Caco-2 (cell line): ENCODE results near the gene HSD3B1. TPM values are rescaled to one million over a fixed set of nuclear protein-coding genes. Genes with fewer than 3 reads are reported as not detected.

Experiments used
- BruUV-seq: library from RNA; stranded (reverse); fragments of 400-500 nt; replicated peaks from 2 replicates; lab custom pipeline; 2021; lab: Mats Ljungman, UMichigan
- CTCF ChIA-PET: fragments of 300-600 bp; sonication (Branson Sonifier 250); formaldehyde crosslinking; loops from one replicate; lab custom pipeline; 2022; ENCODE audit warnings: antibody characterized with exemption; lab: Charles Lee
- POLR2A ChIA-PET: fragments of 300-600 bp; sonication (Branson Sonifier 250); formaldehyde crosslinking; loops from one replicate; lab custom pipeline; 2022; ENCODE audit warnings: antibody characterized with exemption; lab: Charles Lee
- DNase-seq, 2 experiments: peaks; one replicate each; pipeline versions ENCODE4 v3.0.0 to v3.0.0-alpha.2; 2020 to 2022
- H3K27me3 ChIP-seq: replicated peaks from 2 replicates; pipeline ENCODE4 v1.6.0; 2011; ENCODE audit warnings: low read length; ENCODE audit not compliant: control insufficient read depth, insufficient read depth
- H3K36me3 ChIP-seq: 2 replicates; pipeline ENCODE4 v1.5.1; 2011; ENCODE audit warnings: low read length; ENCODE audit not compliant: control insufficient read depth, insufficient read depth
- H3K4me1 ChIP-seq: fragments of 250-450 bp; sonication (Bioruptor Pico); 2 replicates; pipeline ENCODE4 v1.5.1; 2020; ENCODE audit warnings: mild to moderate bottlenecking
- H3K4me3 ChIP-seq: 2 replicates; pipeline ENCODE4 v1.5.1; 2011; ENCODE audit warnings: low read depth, mild to moderate bottlenecking, control low read depth, low read length
- H3K9me3 ChIP-seq: fragments of 250-450 bp; sonication (Bioruptor Pico); 2 replicates; pipeline ENCODE4 v1.5.1; 2020; ENCODE audit warnings: mild to moderate bottlenecking, moderate library complexity
- H3K27ac Mint-ChIP-seq: one replicate; pipeline ENCODE4 v1.8.0; 2022; ENCODE audit warnings: mixed read lengths; ENCODE audit not compliant: unreplicated experiment
- H3K27me3 Mint-ChIP-seq: one replicate; pipeline ENCODE4 v1.8.0; 2022; ENCODE audit warnings: mixed read lengths; ENCODE audit not compliant: insufficient read depth, unreplicated experiment
- H3K36me3 Mint-ChIP-seq: one replicate; pipeline ENCODE4 v1.8.0; 2022; ENCODE audit warnings: mild to moderate bottlenecking, mixed read lengths; ENCODE audit not compliant: insufficient read depth, unreplicated experiment
- H3K4me1 Mint-ChIP-seq: one replicate; pipeline ENCODE4 v1.8.0; 2022; ENCODE audit warnings: low read depth, mixed read lengths; ENCODE audit not compliant: unreplicated experiment
- H3K4me3 Mint-ChIP-seq: one replicate; pipeline ENCODE4 v1.8.0; 2022; ENCODE audit warnings: mild to moderate bottlenecking, moderate library complexity, mixed read lengths; ENCODE audit not compliant: unreplicated experiment
- H3K9me3 Mint-ChIP-seq: one replicate; pipeline ENCODE4 v1.8.0; 2022; ENCODE audit warnings: mixed read lengths; ENCODE audit not compliant: unreplicated experiment
- intact Hi-C: fragments of 100-400 bp; cut with micrococcal nuclease; formaldehyde crosslinking; loops from one replicate; pipeline ENCODE4 v1.10.0; 2022; ENCODE audit not compliant: unreplicated experiment
- total RNA-seq: library from RNA; stranded (reverse); gene quantifications from 2 replicates; pipeline ENCODE4 v1.2.3, GENCODE V29; 2022
- TF ChIP-seq, protein P1 (sequence below), 2 experiments: fragments of 200-600 bp in 1 of 2; IDR thresholded peaks; 1 replicate in 1 of 2; 2 replicates in 1 of 2; pipeline versions ENCODE4 v1.5.1 to v1.8.0; 2011 to 2022; ENCODE audit warnings: antibody characterized with exemption in 1 of 2, control low read depth in 1 of 2, inconsistent platforms in 1 of 2, low read depth in 1 of 2, low read length in 1 of 2, mild to moderate bottlenecking in 1 of 2, moderate library complexity in 1 of 2; ENCODE audit not compliant: insufficient read depth in 1 of 2, severe bottlenecking in 1 of 2, unreplicated experiment in 1 of 2

Gene HSD3B1
- total RNA-seq, 1 experiment from 2014 or later, result 38.0 TPM

DNA sequence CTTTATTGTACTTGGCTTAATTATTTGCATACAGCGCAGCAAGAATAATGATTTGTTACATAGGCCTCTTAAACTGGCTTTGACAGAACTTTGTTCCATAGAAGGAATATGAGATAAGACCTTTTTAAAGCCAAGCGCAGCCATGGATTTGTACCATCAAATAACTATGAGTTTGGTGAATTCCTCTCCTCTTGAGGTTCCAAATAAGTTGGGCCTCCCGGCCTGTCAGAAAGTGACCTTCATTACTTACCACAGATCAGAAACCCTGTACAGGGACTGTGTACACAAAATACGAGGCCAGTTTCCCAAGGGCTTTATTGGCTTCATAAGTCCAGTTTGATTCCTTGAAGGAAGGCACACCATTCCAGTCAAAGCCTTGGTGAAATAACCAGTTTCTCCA lies 21.8 kb upstream of the HSD3B1 start:
- H3K27ac Mint-ChIP-seq, result peak overlapping the region; percentile 99
- TF ChIP-seq, protein P1, sequence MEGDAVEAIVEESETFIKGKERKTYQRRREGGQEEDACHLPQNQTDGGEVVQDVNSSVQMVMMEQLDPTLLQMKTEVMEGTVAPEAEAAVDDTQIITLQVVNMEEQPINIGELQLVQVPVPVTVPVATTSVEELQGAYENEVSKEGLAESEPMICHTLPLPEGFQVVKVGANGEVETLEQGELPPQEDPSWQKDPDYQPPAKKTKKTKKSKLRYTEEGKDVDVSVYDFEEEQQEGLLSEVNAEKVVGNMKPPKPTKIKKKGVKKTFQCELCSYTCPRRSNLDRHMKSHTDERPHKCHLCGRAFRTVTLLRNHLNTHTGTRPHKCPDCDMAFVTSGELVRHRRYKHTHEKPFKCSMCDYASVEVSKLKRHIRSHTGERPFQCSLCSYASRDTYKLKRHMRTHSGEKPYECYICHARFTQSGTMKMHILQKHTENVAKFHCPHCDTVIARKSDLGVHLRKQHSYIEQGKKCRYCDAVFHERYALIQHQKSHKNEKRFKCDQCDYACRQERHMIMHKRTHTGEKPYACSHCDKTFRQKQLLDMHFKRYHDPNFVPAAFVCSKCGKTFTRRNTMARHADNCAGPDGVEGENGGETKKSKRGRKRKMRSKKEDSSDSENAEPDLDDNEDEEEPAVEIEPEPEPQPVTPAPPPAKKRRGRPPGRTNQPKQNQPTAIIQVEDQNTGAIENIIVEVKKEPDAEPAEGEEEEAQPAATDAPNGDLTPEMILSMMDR (IDR thresholded peaks at IDR 0.05; ENCODE audit: insufficient read depth in 1 of 2, low read depth in 1 of 2, low read length in 1 of 2, severe bottlenecking in 1 of 2, unreplicated experiment in 1 of 2), result no peak
- Histone ChIP-seq H3K9me3 (no peaks in the 10 kb centered on the region), H3K36me3 (no peaks in the 10 kb centered on the region), H3K27me3 (no peaks in the 10 kb centered on the region), H3K4me1 (peaks cover 72% of the 10 kb centered on the region), H3K4me3 (no peak overlapping the region)
- CTCF ChIA-PET, result no interaction called here
- intact Hi-C loops, result loop anchor here (2.0 kb wide), 2 partner anchors 44 to 58 kb away; no protein-coding TSS in a partner anchor
- BruUV-seq, result no TSS peak
- peaks cover 7% of the 10 kb centered on the region for H3K36me3 Mint-ChIP-seq
- H3K4me3 Mint-ChIP-seq, result no peak overlapping the region
- H3K4me1 Mint-ChIP-seq, result peaks cover 60% of the 10 kb centered on the region
- POLR2A ChIA-PET, result no interaction called here
- DNase-seq, result peak; percentile 23 to 62
- H3K9me3 Mint-ChIP-seq, result peaks cover 21% of the 10 kb centered on the region
- H3K27me3 Mint-ChIP-seq, result no peaks in the 10 kb centered on the region

DNA sequence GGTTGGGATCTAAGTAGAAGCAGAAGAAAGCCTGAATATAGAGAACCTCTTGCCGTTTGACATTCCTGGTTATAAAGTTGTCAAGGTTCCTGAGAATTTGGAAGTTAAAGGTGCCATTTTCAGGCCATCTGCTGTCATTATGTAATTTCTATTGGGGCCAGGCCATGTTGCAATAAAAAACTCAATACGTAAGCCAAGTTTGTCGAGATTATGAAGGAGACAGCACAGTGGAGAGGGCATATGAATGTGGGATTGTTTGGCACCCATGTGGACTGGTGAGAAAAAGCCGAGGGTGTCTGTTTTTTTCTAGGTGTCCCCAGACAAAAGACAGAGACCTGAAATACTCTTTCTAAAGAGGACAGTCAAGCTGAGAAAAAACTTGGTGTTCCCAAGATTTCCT lies 18.8 kb upstream of the HSD3B1 start:
- BruUV-seq, result no TSS peak
- Histone ChIP-seq H3K36me3 (no peaks in the 10 kb centered on the region), H3K9me3 (no peaks in the 10 kb centered on the region), H3K4me3 (no peak overlapping the region), H3K27me3 (no peaks in the 10 kb centered on the region), H3K4me1 (peaks cover 65% of the 10 kb centered on the region)
- ChIA-PET POLR2A (no interaction called here), CTCF (interaction anchor here (1.0 kb wide), 1 partner anchor 13 kb away, joined by 3 read pairs; no protein-coding TSS in a partner anchor)
- H3K4me1 Mint-ChIP-seq, result peaks cover 60% of the 10 kb centered on the region
- H3K27ac Mint-ChIP-seq, result peak overlapping the region; percentile 91
- intact Hi-C loops, result no loop called here
- H3K4me3 Mint-ChIP-seq, result no peak overlapping the region
- no peaks in the 10 kb centered on the region for H3K27me3 Mint-ChIP-seq
- DNase-seq, result no peak
- peaks cover 28% of the 10 kb centered on the region for H3K9me3 Mint-ChIP-seq
- TF ChIP-seq, protein P1 (IDR thresholded peaks at IDR 0.05; ENCODE audit: insufficient read depth in 1 of 2, low read depth in 1 of 2, low read length in 1 of 2, severe bottlenecking in 1 of 2, unreplicated experiment in 1 of 2), result no peak
- H3K36me3 Mint-ChIP-seq, result peaks cover 3% of the 10 kb centered on the region

DNA sequence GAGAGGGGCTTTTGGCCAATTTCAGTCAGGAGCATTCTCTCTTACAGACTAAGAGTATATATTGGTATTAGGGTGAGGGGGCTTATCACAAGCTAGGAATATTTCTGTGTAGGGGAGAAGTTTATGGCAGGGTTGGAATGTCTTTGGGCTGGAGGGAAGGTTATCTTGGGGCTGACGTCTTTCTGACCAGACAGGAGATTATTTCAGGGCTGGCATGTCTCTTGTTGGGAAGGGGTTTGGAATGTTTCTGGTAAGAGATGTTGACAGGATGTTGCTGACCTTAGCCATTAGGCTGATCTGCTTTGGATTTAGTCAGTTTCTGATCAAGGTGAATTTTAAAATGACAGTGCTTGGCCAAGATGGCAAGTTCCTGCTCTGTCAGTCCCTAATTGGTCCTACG lies 17.8 kb upstream of the HSD3B1 start:
- Histone ChIP-seq H3K9me3 (no peaks in the 10 kb centered on the region), H3K4me3 (no peak overlapping the region), H3K4me1 (peaks cover 60% of the 10 kb centered on the region), H3K36me3 (no peaks in the 10 kb centered on the region), H3K27me3 (no peaks in the 10 kb centered on the region)
- intact Hi-C loops, result no loop called here
- peak; percentile 29 to 59 for DNase-seq
- TF ChIP-seq, protein P1 (IDR thresholded peaks at IDR 0.05; ENCODE audit: insufficient read depth in 1 of 2, low read depth in 1 of 2, low read length in 1 of 2, severe bottlenecking in 1 of 2, unreplicated experiment in 1 of 2), result no peak
- H3K36me3 Mint-ChIP-seq, result no peaks in the 10 kb centered on the region
- ChIA-PET POLR2A (no interaction called here), CTCF (no interaction called here)
- no peaks in the 10 kb centered on the region for H3K27me3 Mint-ChIP-seq
- H3K9me3 Mint-ChIP-seq, result peaks cover 28% of the 10 kb centered on the region
- peaks cover 52% of the 10 kb centered on the region for H3K4me1 Mint-ChIP-seq
- no peak overlapping the region for H3K4me3 Mint-ChIP-seq
- H3K27ac Mint-ChIP-seq, result peak overlapping the region; percentile 91
- no TSS peak for BruUV-seq
